Liver (tissue), 9 donors: ENCODE data around the gene KDM2B. TPM values are rescaled to one million over a fixed set of nuclear protein-coding genes. Genes with fewer than 3 reads are reported as not detected.

Source experiments
- DNase-seq: peaks from one replicate; pipeline ENCODE4 v3.0.0-alpha.2; 2017; ENCODE audit warnings: low spot score
- H3K27ac ChIP-seq, 2 donors: one replicate each; pipeline ENCODE4 v1.7.0; 2013; ENCODE audit warnings: inconsistent platforms in 2 of 2, low read length in 2 of 2, control low read depth in 1 of 2, low read depth in 1 of 2, mild to moderate bottlenecking in 1 of 2
- H3K27me3 ChIP-seq, 4 donors: one replicate each; pipeline versions ENCODE4 v1.6.1 to v1.7.0; 2013; ENCODE audit warnings: low read length in 3 of 4, inconsistent platforms in 1 of 4, mild to moderate bottlenecking in 1 of 4, moderate library complexity in 1 of 4; ENCODE audit not compliant: control insufficient read depth in 4 of 4, insufficient read depth in 4 of 4
- H3K36me3 ChIP-seq, 4 donors: one replicate each; pipeline versions ENCODE4 v1.6.1 to v1.7.0; 2013; ENCODE audit warnings: low read length in 3 of 4, mild to moderate bottlenecking in 3 of 4, low read depth in 1 of 4, moderate library complexity in 1 of 4; ENCODE audit not compliant: control insufficient read depth in 4 of 4, insufficient read depth in 3 of 4
- H3K4me1 ChIP-seq, 4 donors: one replicate each; pipeline versions ENCODE4 v1.6.1 to v1.7.0; 2013; ENCODE audit warnings: low read length in 3 of 4, mild to moderate bottlenecking in 3 of 4, moderate library complexity in 1 of 4; ENCODE audit not compliant: control insufficient read depth in 4 of 4, insufficient read depth in 4 of 4
- H3K4me3 ChIP-seq, 3 donors: one replicate each; pipeline versions ENCODE4 v1.6.1 to v1.7.0; 2013; ENCODE audit warnings: low read length in 3 of 3, control low read depth in 1 of 3, low read depth in 1 of 3, mild to moderate bottlenecking in 1 of 3
- H3K9ac ChIP-seq, 2 donors: one replicate each; pipeline ENCODE4 v1.7.0; 2013; ENCODE audit warnings: low read length in 2 of 2, mild to moderate bottlenecking in 2 of 2, moderate library complexity in 2 of 2, control low read depth in 1 of 2, low read depth in 1 of 2
- H3K9me3 ChIP-seq, 4 donors: one replicate each; pipeline versions ENCODE4 v1.6.1 to v1.7.0; 2013; ENCODE audit warnings: low read length in 3 of 4; ENCODE audit not compliant: control insufficient read depth in 4 of 4
- EGR1 ChIP-seq, 2 donors: IDR thresholded peaks; 2 replicates each; pipeline ENCODE4 v1.6.1; 2016 to 2018; ENCODE audit warnings: antibody characterized with exemption in 2 of 2, low read depth in 2 of 2
- FOXA1 ChIP-seq: IDR thresholded peaks from 2 replicates; pipeline ENCODE4 v1.6.1; 2016; ENCODE audit warnings: antibody characterized with exemption
- FOXA2 ChIP-seq: IDR thresholded peaks from 2 replicates; pipeline ENCODE4 v1.6.1; 2016; ENCODE audit warnings: antibody characterized with exemption
- GABPA ChIP-seq, 2 donors: IDR thresholded peaks in 1 of 2; conservative IDR thresholded peaks in 1 of 2; 2 replicates each; pipeline ENCODE4 v1.6.1; 2016; ENCODE audit warnings: antibody characterized with exemption in 2 of 2, mild to moderate bottlenecking in 1 of 2, moderate library complexity in 1 of 2
- HNF4A ChIP-seq, 2 donors: conservative IDR thresholded peaks; 2 replicates each; pipeline ENCODE4 v1.6.1; 2016; ENCODE audit warnings: antibody characterized with exemption in 2 of 2, mild to moderate bottlenecking in 2 of 2
- HNF4G ChIP-seq: IDR thresholded peaks from 2 replicates; pipeline ENCODE4 v1.6.1; 2016; ENCODE audit warnings: antibody characterized with exemption
- JUND ChIP-seq, 2 donors: IDR thresholded peaks; 2 replicates each; pipeline ENCODE4 v1.6.1; 2016; ENCODE audit warnings: antibody characterized with exemption in 2 of 2
- NR2F2 ChIP-seq: IDR thresholded peaks from 2 replicates; pipeline ENCODE4 v1.6.1; 2016; ENCODE audit warnings: antibody characterized with exemption
- RAD21 ChIP-seq, 2 donors: IDR thresholded peaks; 2 replicates each; pipeline ENCODE4 v1.6.1; 2016; ENCODE audit warnings: antibody characterized with exemption in 2 of 2, mild to moderate bottlenecking in 2 of 2
- SP1 ChIP-seq: IDR thresholded peaks from 2 replicates; pipeline ENCODE4 v1.6.1; 2018; ENCODE audit warnings: antibody characterized with exemption, mild to moderate bottlenecking
- TAF1 ChIP-seq: conservative IDR thresholded peaks from 2 replicates; pipeline ENCODE4 v1.6.1; 2016; ENCODE audit warnings: antibody characterized with exemption, mild to moderate bottlenecking
- YY1 ChIP-seq: IDR thresholded peaks from 2 replicates; pipeline ENCODE4 v1.6.1; 2016; ENCODE audit warnings: antibody characterized with exemption, mild to moderate bottlenecking
- WGBS: extraction: QIAGEN DNeasy Blood & Tissue Kit; methylation state at CpG from one replicate; pipeline ENCODE4 v1.1.7; 2013; 5-methylcytosine and 5-hydroxymethylcytosine counted together
- polyA plus RNA-seq, 2 donors: library from polyadenylated mRNA; stranded (reverse) in 1 of 2; unstranded in 1 of 2; fragments of 200-250 nt in 1 of 2; fragments of >200 nt in 1 of 2; fragmentation: Nextera tagmentation in 1 of 2; extraction: Ambion mirVana in 1 of 2; gene quantifications; one replicate each; pipeline versions ENCODE4 v1.2.1 to v1.2.3, GENCODE V29; 2013 to 2015
- total RNA-seq, 2 donors: library from RNA; depleted of rRNA; stranded (reverse); fragments of >200 nt; gene quantifications; one replicate each; pipeline ENCODE4 v1.2.3, GENCODE V29; 2014
- TF ChIP-seq, protein P1 (sequence below): IDR thresholded peaks from 2 replicates; pipeline ENCODE4 v1.6.1; 2016; ENCODE audit warnings: antibody characterized with exemption
- TF ChIP-seq, protein P2 (sequence below): IDR thresholded peaks from 2 replicates; pipeline ENCODE4 v1.6.1; 2016; ENCODE audit warnings: antibody characterized with exemption
- TF ChIP-seq, protein P3 (sequence below): IDR thresholded peaks from 2 replicates; pipeline ENCODE4 v1.6.1; 2016; ENCODE audit warnings: antibody characterized with exemption, mild to moderate bottlenecking
- TF ChIP-seq, protein P4 (sequence below): fragments of 150-350 bp; IDR thresholded peaks from 2 replicates; pipeline ENCODE4 v1.5.1; 2017; ENCODE audit warnings: improper control_type of control experiment, low read depth, low read length; ENCODE audit not compliant: missing input control
- TF ChIP-seq, protein P5 (sequence below): IDR thresholded peaks from 2 replicates; pipeline ENCODE4 v1.6.1; 2016; ENCODE audit warnings: antibody characterized with exemption
- donor health status: healthy.
- donor health status: healthy.
- donor health status: healthy.
- donor health status: healthy.
- donor health status: healthy.

Gene KDM2B
- total and polyA plus RNA-seq, 4 donors: 7.0 to 34.2 (median 10.6) TPM

DNA sequence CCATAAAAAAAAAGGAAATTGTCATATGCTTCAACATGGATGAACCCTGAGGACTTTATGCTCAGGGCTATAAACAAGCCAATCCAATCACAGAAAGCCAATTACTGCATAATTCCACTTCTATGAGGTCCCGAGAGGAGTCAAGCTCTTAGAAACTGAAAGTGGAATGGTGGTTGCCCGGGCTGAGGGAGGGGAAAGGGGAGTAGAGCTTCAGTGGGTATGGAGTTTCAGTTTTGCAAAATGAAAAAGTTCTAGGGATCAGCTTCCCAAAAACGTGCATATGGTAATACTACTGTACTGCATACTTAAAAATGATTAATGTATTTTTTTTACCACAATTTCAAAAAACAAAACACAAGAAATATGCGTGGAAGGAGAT is 128.9 kb downstream of the KDM2B start:
- Histone ChIP-seq H3K27ac (peak overlapping the region in 1 of 2 donors; percentile 33), H3K36me3 (peaks cover 0 to 3% (median 0%) of the 10 kb centered on the region in 4 donors), H3K9ac (no peak overlapping the region), H3K4me1 (peaks cover 0 to 4% (median 2%) of the 10 kb centered on the region in 4 donors), H3K4me3 (no peak overlapping the region), H3K27me3 (no peaks in the 10 kb centered on the region), H3K9me3 (no peaks in the 10 kb centered on the region)
- WGBS: 56% methylated on average over 4 of the region's 4 CpGs
- TF ChIP-seq SP1 (no peak), FOXA2 (no peak), HNF4A (conservative IDR thresholded peaks at IDR 0.05) (no peak), YY1 (no peak), NR2F2 (no peak), GABPA (IDR thresholded peaks at IDR 0.05 in 1 of 2, conservative IDR thresholded peaks at IDR 0.05 in 1 of 2) (no peak), JUND (IDR thresholded peaks at IDR 0.05) (no peak), FOXA1 (no peak), HNF4G (no peak), RAD21 (IDR thresholded peaks at IDR 0.05) (no peak), TAF1 (no peak)
- TF ChIP-seq, protein P1, sequence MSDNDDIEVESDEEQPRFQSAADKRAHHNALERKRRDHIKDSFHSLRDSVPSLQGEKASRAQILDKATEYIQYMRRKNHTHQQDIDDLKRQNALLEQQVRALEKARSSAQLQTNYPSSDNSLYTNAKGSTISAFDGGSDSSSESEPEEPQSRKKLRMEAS: no peak
- TF ChIP-seq, protein P2, sequence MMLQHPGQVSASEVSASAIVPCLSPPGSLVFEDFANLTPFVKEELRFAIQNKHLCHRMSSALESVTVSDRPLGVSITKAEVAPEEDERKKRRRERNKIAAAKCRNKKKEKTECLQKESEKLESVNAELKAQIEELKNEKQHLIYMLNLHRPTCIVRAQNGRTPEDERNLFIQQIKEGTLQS: no peak
- TF ChIP-seq, protein P3, sequence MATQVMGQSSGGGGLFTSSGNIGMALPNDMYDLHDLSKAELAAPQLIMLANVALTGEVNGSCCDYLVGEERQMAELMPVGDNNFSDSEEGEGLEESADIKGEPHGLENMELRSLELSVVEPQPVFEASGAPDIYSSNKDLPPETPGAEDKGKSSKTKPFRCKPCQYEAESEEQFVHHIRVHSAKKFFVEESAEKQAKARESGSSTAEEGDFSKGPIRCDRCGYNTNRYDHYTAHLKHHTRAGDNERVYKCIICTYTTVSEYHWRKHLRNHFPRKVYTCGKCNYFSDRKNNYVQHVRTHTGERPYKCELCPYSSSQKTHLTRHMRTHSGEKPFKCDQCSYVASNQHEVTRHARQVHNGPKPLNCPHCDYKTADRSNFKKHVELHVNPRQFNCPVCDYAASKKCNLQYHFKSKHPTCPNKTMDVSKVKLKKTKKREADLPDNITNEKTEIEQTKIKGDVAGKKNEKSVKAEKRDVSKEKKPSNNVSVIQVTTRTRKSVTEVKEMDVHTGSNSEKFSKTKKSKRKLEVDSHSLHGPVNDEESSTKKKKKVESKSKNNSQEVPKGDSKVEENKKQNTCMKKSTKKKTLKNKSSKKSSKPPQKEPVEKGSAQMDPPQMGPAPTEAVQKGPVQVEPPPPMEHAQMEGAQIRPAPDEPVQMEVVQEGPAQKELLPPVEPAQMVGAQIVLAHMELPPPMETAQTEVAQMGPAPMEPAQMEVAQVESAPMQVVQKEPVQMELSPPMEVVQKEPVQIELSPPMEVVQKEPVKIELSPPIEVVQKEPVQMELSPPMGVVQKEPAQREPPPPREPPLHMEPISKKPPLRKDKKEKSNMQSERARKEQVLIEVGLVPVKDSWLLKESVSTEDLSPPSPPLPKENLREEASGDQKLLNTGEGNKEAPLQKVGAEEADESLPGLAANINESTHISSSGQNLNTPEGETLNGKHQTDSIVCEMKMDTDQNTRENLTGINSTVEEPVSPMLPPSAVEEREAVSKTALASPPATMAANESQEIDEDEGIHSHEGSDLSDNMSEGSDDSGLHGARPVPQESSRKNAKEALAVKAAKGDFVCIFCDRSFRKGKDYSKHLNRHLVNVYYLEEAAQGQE: no peak
- TF ChIP-seq, protein P4, sequence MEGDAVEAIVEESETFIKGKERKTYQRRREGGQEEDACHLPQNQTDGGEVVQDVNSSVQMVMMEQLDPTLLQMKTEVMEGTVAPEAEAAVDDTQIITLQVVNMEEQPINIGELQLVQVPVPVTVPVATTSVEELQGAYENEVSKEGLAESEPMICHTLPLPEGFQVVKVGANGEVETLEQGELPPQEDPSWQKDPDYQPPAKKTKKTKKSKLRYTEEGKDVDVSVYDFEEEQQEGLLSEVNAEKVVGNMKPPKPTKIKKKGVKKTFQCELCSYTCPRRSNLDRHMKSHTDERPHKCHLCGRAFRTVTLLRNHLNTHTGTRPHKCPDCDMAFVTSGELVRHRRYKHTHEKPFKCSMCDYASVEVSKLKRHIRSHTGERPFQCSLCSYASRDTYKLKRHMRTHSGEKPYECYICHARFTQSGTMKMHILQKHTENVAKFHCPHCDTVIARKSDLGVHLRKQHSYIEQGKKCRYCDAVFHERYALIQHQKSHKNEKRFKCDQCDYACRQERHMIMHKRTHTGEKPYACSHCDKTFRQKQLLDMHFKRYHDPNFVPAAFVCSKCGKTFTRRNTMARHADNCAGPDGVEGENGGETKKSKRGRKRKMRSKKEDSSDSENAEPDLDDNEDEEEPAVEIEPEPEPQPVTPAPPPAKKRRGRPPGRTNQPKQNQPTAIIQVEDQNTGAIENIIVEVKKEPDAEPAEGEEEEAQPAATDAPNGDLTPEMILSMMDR: no peak
- no peak for DNase-seq

DNA sequence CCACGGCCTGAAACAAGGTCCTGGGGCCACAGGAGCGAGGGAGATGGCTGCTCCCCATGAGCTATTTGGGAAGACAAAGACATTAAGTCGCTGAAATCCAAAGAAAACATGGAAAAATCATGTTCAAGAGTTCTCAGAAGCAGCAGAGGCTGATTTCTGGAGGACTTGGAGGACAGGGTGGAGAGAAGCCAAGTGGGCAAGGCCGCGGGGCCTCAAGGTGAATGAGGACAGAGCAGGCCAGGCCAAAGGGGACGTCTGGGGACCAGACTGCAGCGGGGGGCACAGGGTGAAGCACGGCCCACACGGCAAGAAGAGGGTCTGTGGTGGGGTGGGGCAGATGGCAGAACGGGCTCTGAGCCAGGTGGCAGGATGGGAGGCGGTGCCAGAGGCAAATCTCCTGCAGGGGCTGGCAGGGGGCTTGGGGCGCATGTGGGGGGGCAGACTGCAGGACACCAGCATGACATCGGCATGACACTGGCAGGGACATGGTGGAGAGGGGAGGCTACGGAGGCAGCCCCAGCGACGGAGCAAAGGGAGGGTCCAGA is 132.0 kb downstream of the KDM2B start:
- no peak overlapping the region for H3K27ac ChIP-seq
- no peaks in the 10 kb centered on the region for H3K9me3 ChIP-seq
- WGBS: 90% methylated on average over 16 of the region's 16 CpGs
- no peak overlapping the region for H3K9ac ChIP-seq
- H3K36me3 ChIP-seq: peaks cover 0 to 12% (median under 1%) of the 10 kb centered on the region in 4 donors
- no peaks in the 10 kb centered on the region for H3K27me3 ChIP-seq
- H3K4me1 ChIP-seq: peaks cover 0 to 7% (median 2%) of the 10 kb centered on the region in 4 donors
- TF ChIP-seq HNF4A (conservative IDR thresholded peaks at IDR 0.05) (no peak), EGR1 (IDR thresholded peaks at IDR 0.05; ENCODE audit: low read depth in 2 of 2) (no peak), RAD21 (IDR thresholded peaks at IDR 0.05) (no peak), YY1 (no peak), TAF1 (no peak), HNF4G (no peak), JUND (IDR thresholded peaks at IDR 0.05) (no peak)
- TF ChIP-seq, protein P4: no peak
- TF ChIP-seq, protein P3: no peak
- TF ChIP-seq, protein P5, sequence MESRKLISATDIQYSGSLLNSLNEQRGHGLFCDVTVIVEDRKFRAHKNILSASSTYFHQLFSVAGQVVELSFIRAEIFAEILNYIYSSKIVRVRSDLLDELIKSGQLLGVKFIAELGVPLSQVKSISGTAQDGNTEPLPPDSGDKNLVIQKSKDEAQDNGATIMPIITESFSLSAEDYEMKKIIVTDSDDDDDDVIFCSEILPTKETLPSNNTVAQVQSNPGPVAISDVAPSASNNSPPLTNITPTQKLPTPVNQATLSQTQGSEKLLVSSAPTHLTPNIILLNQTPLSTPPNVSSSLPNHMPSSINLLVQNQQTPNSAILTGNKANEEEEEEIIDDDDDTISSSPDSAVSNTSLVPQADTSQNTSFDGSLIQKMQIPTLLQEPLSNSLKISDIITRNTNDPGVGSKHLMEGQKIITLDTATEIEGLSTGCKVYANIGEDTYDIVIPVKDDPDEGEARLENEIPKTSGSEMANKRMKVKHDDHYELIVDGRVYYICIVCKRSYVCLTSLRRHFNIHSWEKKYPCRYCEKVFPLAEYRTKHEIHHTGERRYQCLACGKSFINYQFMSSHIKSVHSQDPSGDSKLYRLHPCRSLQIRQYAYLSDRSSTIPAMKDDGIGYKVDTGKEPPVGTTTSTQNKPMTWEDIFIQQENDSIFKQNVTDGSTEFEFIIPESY: no peak
- no peak overlapping the region for H3K4me3 ChIP-seq
- no peak for DNase-seq
